ENCODE measurements around the gene FBXO22. TPM values are rescaled to one million over a fixed set of nuclear protein-coding genes. Genes with fewer than 3 reads are reported as not detected.
"Not testable (repeated sequence)": the region's sequence is repeated elsewhere in the genome, so short reads cannot be mapped to it uniquely, and the experiment has no call there.

FBXO22 gene
- 22.2 TPM for total RNA-seq
- long read RNA-seq, full-length matches to known transcripts: 41 of 45 reads
- long read RNA-seq, partial matches to known transcripts: 2 of 45 reads
- long read RNA-seq, other reads (novel, unspliced or antisense): 2 of 45 reads

DNA sequence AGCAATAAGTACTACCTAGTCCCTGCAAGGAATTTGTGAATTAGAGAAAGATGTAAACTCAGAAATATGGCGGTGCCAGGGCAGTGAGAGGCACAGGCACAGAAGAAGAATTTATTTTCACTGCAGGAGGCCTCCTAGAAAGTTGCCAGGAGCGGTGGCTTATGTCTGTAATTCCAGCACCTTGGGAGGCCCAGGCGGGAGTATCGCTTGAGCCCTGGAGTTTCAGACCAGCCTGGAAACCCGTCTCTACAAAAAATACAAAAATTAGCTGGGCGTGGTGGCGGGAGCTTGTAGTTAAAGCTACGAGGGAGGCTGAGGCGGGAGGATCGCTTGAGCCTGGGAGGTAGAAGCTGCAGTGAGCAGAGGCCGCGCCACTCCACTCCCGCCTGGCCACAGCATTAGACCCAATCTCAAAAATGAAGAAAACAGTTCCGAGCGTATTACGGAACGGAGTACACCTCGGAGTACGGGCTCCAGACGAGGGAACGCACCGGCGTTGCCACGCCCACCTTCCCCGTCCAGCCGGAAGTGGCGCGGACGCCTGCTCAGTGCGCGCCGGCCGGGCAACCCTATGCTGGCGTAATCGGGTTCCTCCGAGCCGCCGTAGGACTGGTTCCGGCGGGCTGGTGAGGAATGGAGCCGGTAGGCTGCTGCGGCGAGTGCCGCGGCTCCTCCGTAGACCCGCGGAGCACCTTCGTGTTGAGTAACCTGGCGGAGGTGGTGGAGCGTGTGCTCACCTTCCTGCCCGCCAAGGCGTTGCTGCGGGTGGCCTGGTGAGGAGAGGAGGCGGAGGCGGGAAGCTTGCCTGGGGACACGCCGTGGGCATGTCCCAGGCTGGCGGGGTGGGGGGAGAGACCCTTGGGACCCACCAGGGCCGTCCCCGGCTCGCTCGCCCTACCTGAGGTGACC lies at the start of gene FBXO22:
Gene FBXO22 (plus strand): TSS at position 548 of the 909 bp plus-strand sequence. CDS start 86 bp downstream, at position 634.
- peak; percentile 99 for ATAC-seq

GRCh38 chr15:75857886-75858285 lies 45.8 kb upstream of the FBXO22 start:
- no peak for ATAC-seq
- Histone ChIP-seq H3K4me1 (peaks cover 3% of the 10 kb centered on the region), H3K9me3 (no peaks in the 10 kb centered on the region), H3K36me3 (peaks cover 18% of the 10 kb centered on the region), H3K27ac (no peak overlapping the region), H3K27me3 (no peaks in the 10 kb centered on the region), H3K4me3 (no peak overlapping the region)
- TF ChIP-seq, protein P1, sequence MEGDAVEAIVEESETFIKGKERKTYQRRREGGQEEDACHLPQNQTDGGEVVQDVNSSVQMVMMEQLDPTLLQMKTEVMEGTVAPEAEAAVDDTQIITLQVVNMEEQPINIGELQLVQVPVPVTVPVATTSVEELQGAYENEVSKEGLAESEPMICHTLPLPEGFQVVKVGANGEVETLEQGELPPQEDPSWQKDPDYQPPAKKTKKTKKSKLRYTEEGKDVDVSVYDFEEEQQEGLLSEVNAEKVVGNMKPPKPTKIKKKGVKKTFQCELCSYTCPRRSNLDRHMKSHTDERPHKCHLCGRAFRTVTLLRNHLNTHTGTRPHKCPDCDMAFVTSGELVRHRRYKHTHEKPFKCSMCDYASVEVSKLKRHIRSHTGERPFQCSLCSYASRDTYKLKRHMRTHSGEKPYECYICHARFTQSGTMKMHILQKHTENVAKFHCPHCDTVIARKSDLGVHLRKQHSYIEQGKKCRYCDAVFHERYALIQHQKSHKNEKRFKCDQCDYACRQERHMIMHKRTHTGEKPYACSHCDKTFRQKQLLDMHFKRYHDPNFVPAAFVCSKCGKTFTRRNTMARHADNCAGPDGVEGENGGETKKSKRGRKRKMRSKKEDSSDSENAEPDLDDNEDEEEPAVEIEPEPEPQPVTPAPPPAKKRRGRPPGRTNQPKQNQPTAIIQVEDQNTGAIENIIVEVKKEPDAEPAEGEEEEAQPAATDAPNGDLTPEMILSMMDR (IDR thresholded peaks at IDR 0.05): no peak
- no peak for DNase-seq
- intact Hi-C loops (cut with DNase I): no loop called here

More for the DNA sequence above, at the start of gene FBXO22:
- intact Hi-C loops (cut with DNase I): no loop called here
- Histone ChIP-seq H3K4me3 (peak within 1 kb of the TSS; percentile 88), H3K36me3 (no peaks in the 10 kb centered on the region), H3K27ac (peak within 1 kb of the TSS; percentile 82), H3K27me3 (no peaks in the 10 kb centered on the region), H3K9me3 (no peaks in the 10 kb centered on the region), H3K4me1 (peaks cover 14% of the 10 kb centered on the region)
- TF ChIP-seq, protein P1 (IDR thresholded peaks at IDR 0.05): no peak
- DNase-seq: peak; percentile 96

DNA sequence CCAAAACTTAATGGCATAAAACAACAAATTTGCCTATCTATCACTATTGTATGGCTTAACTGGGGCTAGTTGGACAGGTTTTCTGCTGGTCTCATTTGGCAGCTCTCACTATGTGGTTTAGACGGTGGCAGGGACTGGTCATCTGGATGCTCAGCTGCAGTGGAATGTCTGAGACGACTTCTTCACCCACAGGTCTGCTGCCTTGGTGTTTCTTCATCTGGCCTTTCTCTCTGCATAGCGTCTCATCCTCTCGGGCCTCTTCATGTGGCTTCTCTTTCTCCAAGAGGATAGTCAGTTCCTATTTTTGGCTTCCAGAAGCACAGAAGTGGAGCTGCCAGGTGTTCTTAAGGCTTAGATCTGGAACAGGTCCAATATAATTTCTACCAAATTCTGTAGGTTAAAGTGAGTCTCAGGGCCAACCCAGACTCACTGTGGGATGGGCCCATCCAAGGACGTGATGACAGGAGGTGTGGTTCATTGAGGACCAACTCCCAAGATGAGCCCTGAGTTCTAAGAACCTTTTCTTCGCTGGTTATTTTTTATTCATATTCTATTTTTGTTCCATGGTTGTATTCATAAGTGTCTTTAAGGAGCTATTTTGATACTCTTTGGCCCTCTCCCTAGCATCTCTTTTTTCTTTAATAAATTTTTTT lies 41.8 kb upstream of the FBXO22 start:
- peaks cover 3% of the 10 kb centered on the region for H3K4me1 ChIP-seq
- TF ChIP-seq, protein P1 (IDR thresholded peaks at IDR 0.05): no peak
- no peaks in the 10 kb centered on the region for H3K9me3 ChIP-seq
- intact Hi-C loops (cut with DNase I): no loop called here
- ATAC-seq (no peak), DNase-seq (no peak)
- H3K27ac ChIP-seq: no peak overlapping the region
- H3K4me3 ChIP-seq: no peak overlapping the region
- H3K36me3 ChIP-seq: peaks cover 5% of the 10 kb centered on the region
- no peaks in the 10 kb centered on the region for H3K27me3 ChIP-seq

GRCh38 chr15:75862796-75863195 lies 40.9 kb upstream of the FBXO22 start:
- no peaks in the 10 kb centered on the region for H3K27me3 ChIP-seq
- H3K4me1 ChIP-seq: peaks cover 3% of the 10 kb centered on the region
- no peak for ATAC-seq
- H3K27ac ChIP-seq: no peak overlapping the region
- intact Hi-C loops (cut with DNase I): no loop called here
- H3K36me3 ChIP-seq: peaks cover 5% of the 10 kb centered on the region
- no peak for DNase-seq
- no peaks in the 10 kb centered on the region for H3K9me3 ChIP-seq
- TF ChIP-seq, protein P1 (IDR thresholded peaks at IDR 0.05): no peak
- H3K4me3 ChIP-seq: no peak overlapping the region

- no peaks in the 10 kb centered on the region for H3K9me3 ChIP-seq
- no peaks in the 10 kb centered on the region for H3K27me3 ChIP-seq
- TF ChIP-seq, protein P1 (IDR thresholded peaks at IDR 0.05): no peak
- intact Hi-C loops (cut with DNase I): no loop called here
- no peak overlapping the region for H3K27ac ChIP-seq
- DNase-seq: no peak
- peaks cover 8% of the 10 kb centered on the region for H3K36me3 ChIP-seq
- H3K4me1 ChIP-seq: peaks cover 3% of the 10 kb centered on the region
- H3K4me3 ChIP-seq: no peak overlapping the region
- no peak for ATAC-seq
Measured at GRCh38 chr15:75864213-75865059, 39.2 kb upstream of the FBXO22 start.

DNA sequence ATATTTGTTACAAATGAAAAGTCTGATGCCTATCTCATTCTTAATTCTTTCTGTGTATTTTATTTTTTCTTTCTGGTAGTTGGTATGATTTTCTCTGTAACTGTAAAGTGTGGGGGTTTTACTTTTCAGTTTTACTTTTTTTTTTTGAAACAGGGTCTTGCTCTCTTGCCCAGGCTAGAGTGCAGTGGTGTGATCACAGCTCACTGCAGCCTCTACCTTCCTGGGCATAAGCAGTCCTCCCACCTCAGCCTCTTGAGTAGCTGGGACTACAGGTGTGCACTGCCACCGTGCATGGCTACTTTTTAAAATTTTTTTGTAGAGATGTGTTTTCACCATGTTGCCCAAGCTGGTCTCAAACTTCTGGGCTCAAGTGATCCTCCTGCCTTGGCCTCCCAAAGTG lies 37.6 kb upstream of the FBXO22 start:
- H3K27me3 ChIP-seq; DNase-seq; ATAC-seq; intact Hi-C loops (cut with DNase I); H3K4me3 ChIP-seq; H3K4me1 ChIP-seq; H3K9me3 ChIP-seq; H3K27ac ChIP-seq: not testable (repeated sequence)
- peaks cover 11% of the 10 kb centered on the region for H3K36me3 ChIP-seq
